Measurements from ENCODE around the gene CNTNAP2.

DNA sequence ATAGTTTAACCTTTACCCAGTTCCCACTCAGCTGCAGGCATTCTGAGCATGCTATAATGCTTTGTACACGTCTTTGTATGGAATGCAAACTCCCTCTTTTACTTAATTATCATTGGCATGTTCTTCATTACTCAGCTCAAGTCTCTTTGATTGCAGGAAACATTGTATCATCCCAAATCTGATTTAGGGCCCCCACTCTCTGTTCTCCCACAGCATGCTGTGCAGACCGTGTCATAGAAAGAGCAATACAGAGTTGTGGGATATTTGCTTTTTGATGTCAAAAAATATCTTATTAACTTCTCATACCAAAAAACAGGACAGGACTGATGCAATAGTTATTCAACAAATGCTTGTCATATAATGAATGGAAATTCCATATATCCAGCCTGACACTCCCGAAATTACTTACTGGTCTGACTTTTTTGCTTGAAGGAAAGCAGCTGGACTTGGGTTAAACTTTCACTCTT is 1392.5 kb downstream of the CNTNAP2 start:
- TF ChIP-seq CTCF (conservative IDR thresholded peaks at IDR 0.05; ENCODE audit: low read depth, low read length) (no peak), POLR2A (IDR thresholded peaks at IDR 0.05; ENCODE audit: low read depth, low read length) (no peak), RFX5 (IDR thresholded peaks at IDR 0.05; ENCODE audit: low read depth, low read length) (no peak), MAZ (IDR thresholded peaks at IDR 0.05; ENCODE audit: borderline replicate concordance, low read depth, low read length) (no peak), SMC3 (IDR thresholded peaks at IDR 0.05; ENCODE audit: low read depth, low read length) (no peak), MAFK (IDR thresholded peaks at IDR 0.05; ENCODE audit: low read depth, low read length) (no peak), FOS (IDR thresholded peaks at IDR 0.05; ENCODE audit: low read depth, low read length) (no peak), RAD21 (IDR thresholded peaks at IDR 0.05; ENCODE audit: low read length) (no peak), RCOR1 (IDR thresholded peaks at IDR 0.05; ENCODE audit: insufficient replicate concordance, low read length) (no peak), CEBPB (IDR thresholded peaks at IDR 0.05; ENCODE audit: low read depth, low read length) (peak; percentile 75), NFE2L2 (IDR thresholded peaks at IDR 0.05; ENCODE audit: low read depth, low read length) (no peak), MXI1 (IDR thresholded peaks at IDR 0.05; ENCODE audit: borderline replicate concordance, low read depth, low read length) (no peak)
- TF ChIP-seq, protein P1, sequence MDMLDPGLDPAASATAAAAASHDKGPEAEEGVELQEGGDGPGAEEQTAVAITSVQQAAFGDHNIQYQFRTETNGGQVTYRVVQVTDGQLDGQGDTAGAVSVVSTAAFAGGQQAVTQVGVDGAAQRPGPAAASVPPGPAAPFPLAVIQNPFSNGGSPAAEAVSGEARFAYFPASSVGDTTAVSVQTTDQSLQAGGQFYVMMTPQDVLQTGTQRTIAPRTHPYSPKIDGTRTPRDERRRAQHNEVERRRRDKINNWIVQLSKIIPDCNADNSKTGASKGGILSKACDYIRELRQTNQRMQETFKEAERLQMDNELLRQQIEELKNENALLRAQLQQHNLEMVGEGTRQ (IDR thresholded peaks at IDR 0.05; ENCODE audit: low read depth, low read length), result no peak
- TF ChIP-seq, protein P2, sequence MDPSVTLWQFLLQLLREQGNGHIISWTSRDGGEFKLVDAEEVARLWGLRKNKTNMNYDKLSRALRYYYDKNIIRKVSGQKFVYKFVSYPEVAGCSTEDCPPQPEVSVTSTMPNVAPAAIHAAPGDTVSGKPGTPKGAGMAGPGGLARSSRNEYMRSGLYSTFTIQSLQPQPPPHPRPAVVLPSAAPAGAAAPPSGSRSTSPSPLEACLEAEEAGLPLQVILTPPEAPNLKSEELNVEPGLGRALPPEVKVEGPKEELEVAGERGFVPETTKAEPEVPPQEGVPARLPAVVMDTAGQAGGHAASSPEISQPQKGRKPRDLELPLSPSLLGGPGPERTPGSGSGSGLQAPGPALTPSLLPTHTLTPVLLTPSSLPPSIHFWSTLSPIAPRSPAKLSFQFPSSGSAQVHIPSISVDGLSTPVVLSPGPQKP (IDR thresholded peaks at IDR 0.05; ENCODE audit: borderline replicate concordance, low read depth, low read length), result no peak
